Mesenchymal stem cell (in vitro differentiated cells and primary cell): Measurements from ENCODE around the gene C2orf68.

Source experiments
- DNase-seq: peaks from one replicate; pipeline ENCODE4 v3.0.0-alpha.2; 2013
- H2AFZ ChIP-seq: one replicate; pipeline ENCODE4 v1.6.1; 2013; ENCODE audit warnings: low read depth, mild to moderate bottlenecking, control low read depth, inconsistent platforms, low read length, moderate library complexity
- H2AK5ac ChIP-seq: 2 replicates; pipeline ENCODE4 v1.6.1; 2013; ENCODE audit warnings: low read length, moderate library complexity, mild to moderate bottlenecking, inconsistent platforms; ENCODE audit not compliant: severe bottlenecking
- H2BK120ac ChIP-seq: one replicate; pipeline ENCODE4 v1.6.1; 2013; ENCODE audit warnings: low read depth, mild to moderate bottlenecking, inconsistent platforms, low read length, moderate library complexity
- H2BK12ac ChIP-seq, 2 experiments: one replicate each; pipeline ENCODE4 v1.6.1; 2013; ENCODE audit warnings: inconsistent platforms in 2 of 2, low read length in 2 of 2, mild to moderate bottlenecking in 2 of 2, moderate library complexity in 2 of 2, control low read depth in 1 of 2
- H2BK15ac ChIP-seq: one replicate; pipeline ENCODE4 v1.6.1; 2013; ENCODE audit warnings: mild to moderate bottlenecking, low read depth, inconsistent platforms; ENCODE audit not compliant: poor library complexity, severe bottlenecking
- H2BK5ac ChIP-seq: 2 replicates; pipeline ENCODE4 v1.6.1; 2013; ENCODE audit warnings: low read depth, mild to moderate bottlenecking, low read length, control low read depth, inconsistent platforms; ENCODE audit not compliant: poor library complexity, severe bottlenecking
- H3K14ac ChIP-seq, 2 experiments: one replicate each; pipeline ENCODE4 v1.6.1; 2013; ENCODE audit warnings: inconsistent platforms in 2 of 2, low read length in 2 of 2, control low read depth in 1 of 2, mild to moderate bottlenecking in 1 of 2, moderate library complexity in 1 of 2
- H3K18ac ChIP-seq, 2 experiments: one replicate each; pipeline ENCODE4 v1.6.1; 2013; ENCODE audit warnings: inconsistent platforms in 2 of 2, low read length in 2 of 2, control low read depth in 1 of 2, low read depth in 1 of 2, mild to moderate bottlenecking in 1 of 2
- H3K23ac ChIP-seq, 2 experiments: one replicate each; pipeline ENCODE4 v1.6.1; 2013; ENCODE audit warnings: inconsistent platforms in 2 of 2, low read length in 2 of 2, mild to moderate bottlenecking in 2 of 2, moderate library complexity in 2 of 2, control low read depth in 1 of 2
- H3K27ac ChIP-seq: 2 replicates; pipeline ENCODE4 v1.5.1; 2013; ENCODE audit warnings: mild to moderate bottlenecking, moderate library complexity, low read length, control low read depth, inconsistent platforms; ENCODE audit not compliant: poor library complexity, severe bottlenecking
- H3K27me3 ChIP-seq, 2 experiments: 2 replicates each; pipeline versions ENCODE4 v1.6.1 to v1.7.0; 2013; ENCODE audit warnings: low read length in 2 of 2, mild to moderate bottlenecking in 2 of 2, moderate library complexity in 2 of 2, control low read depth in 1 of 2, inconsistent platforms in 1 of 2; ENCODE audit not compliant: control insufficient read depth in 1 of 2, insufficient read depth in 1 of 2
- H3K36me3 ChIP-seq, 2 experiments: 2 replicates each; pipeline versions ENCODE4 v1.6.1 to v1.7.0; 2013; ENCODE audit warnings: low read length in 2 of 2, control low read depth in 1 of 2, inconsistent platforms in 1 of 2, low read depth in 1 of 2, mild to moderate bottlenecking in 1 of 2; ENCODE audit not compliant: insufficient read depth in 2 of 2, control insufficient read depth in 1 of 2
- H3K4ac ChIP-seq, 2 experiments: one replicate each; pipeline ENCODE4 v1.6.1; 2013; ENCODE audit warnings: inconsistent platforms in 2 of 2, low read length in 2 of 2, mild to moderate bottlenecking in 2 of 2, moderate library complexity in 2 of 2, control low read depth in 1 of 2, low read depth in 1 of 2
- H3K4me1 ChIP-seq: 2 replicates; pipeline ENCODE4 v1.6.1; 2013; ENCODE audit warnings: low read depth, low read length, control low read depth; ENCODE audit not compliant: control insufficient read depth, insufficient read depth
- H3K4me2 ChIP-seq: 2 replicates; pipeline ENCODE4 v1.6.1; 2013; ENCODE audit warnings: low read length, mild to moderate bottlenecking, inconsistent platforms; ENCODE audit not compliant: poor library complexity, severe bottlenecking
- H3K4me3 ChIP-seq, 2 experiments: 2 replicates each; pipeline versions ENCODE4 v1.5.1 to v1.7.0; 2013; ENCODE audit warnings: low read length in 2 of 2, mild to moderate bottlenecking in 2 of 2, control low read depth in 1 of 2, low read depth in 1 of 2; ENCODE audit not compliant: insufficient read depth in 1 of 2
- H3K79me1 ChIP-seq: replicated peaks from 2 replicates; pipeline ENCODE4 v1.6.1; 2013; ENCODE audit warnings: mild to moderate bottlenecking, control low read depth, low read length, inconsistent platforms; ENCODE audit not compliant: poor library complexity, severe bottlenecking
- H3K9ac ChIP-seq: 2 replicates; pipeline ENCODE4 v1.7.0; 2013; ENCODE audit warnings: mild to moderate bottlenecking, low read length, moderate library complexity
- H3K9me3 ChIP-seq: 2 replicates; pipeline ENCODE4 v1.7.0; 2013; ENCODE audit warnings: mild to moderate bottlenecking, low read length; ENCODE audit not compliant: control insufficient read depth
- H4K8ac ChIP-seq: one replicate; pipeline ENCODE4 v1.6.1; 2013; ENCODE audit warnings: inconsistent platforms, mild to moderate bottlenecking, low read length, moderate library complexity
- H4K91ac ChIP-seq: one replicate; pipeline ENCODE4 v1.6.1; 2013; ENCODE audit warnings: mild to moderate bottlenecking, low read length, inconsistent platforms
- WGBS: methylation state at CpG from one replicate; pipeline ENCODE4 v1.1.7; 2013; ENCODE audit warnings: mixed read lengths; 5-methylcytosine and 5-hydroxymethylcytosine counted together

Gene C2orf68

GRCh38 chr2:85613717-85614515, 2.0 kb upstream of the C2orf68 start:
- H4K91ac ChIP-seq = no peak overlapping the region

GRCh38 chr2:85611217-85611704, 605 bp downstream of the C2orf68 start:
- no peak overlapping the region for H3K27ac ChIP-seq
- WGBS = 13% methylated on average over 24 of the region's 24 CpGs
- peak overlapping the region in 1 of 2 experiments; percentile 99 for H3K23ac ChIP-seq
- H3K18ac ChIP-seq = peak overlapping the region; percentile 49 to 88
- H2AK5ac ChIP-seq = no peak overlapping the region
- peak; percentile 23 for DNase-seq
- H4K91ac ChIP-seq = peak overlapping the region; percentile 74
- peaks cover 18 to 33% of the 10 kb centered on the region in 2 experiments for H3K36me3 ChIP-seq
- H2BK120ac ChIP-seq = peak overlapping the region; percentile 45
- peak overlapping the region; percentile 95 for H4K8ac ChIP-seq
- no peak overlapping the region for H2BK5ac ChIP-seq
- no peaks in the 10 kb centered on the region for H3K27me3 ChIP-seq
- H2BK15ac ChIP-seq = no peak overlapping the region
- peak overlapping the region; percentile 95 for H2AFZ ChIP-seq
- H3K4ac ChIP-seq = peak overlapping the region; percentile 92 to 98
- peak overlapping the region; percentile 95 for H3K4me2 ChIP-seq
- H3K4me3 ChIP-seq = peak overlapping the region; percentile 94
- peak overlapping the region in 1 of 2 experiments; percentile 68 for H2BK12ac ChIP-seq
- H3K79me1 ChIP-seq = peaks cover 8% of the 10 kb centered on the region
- H3K4me1 ChIP-seq = peaks cover 9% of the 10 kb centered on the region
- H3K14ac ChIP-seq = peak overlapping the region in 1 of 2 experiments; percentile 95
- H3K9ac ChIP-seq = peak overlapping the region; percentile 90
- no peaks in the 10 kb centered on the region for H3K9me3 ChIP-seq

More at GRCh38 chr2:85613717-85614515, 2.0 kb upstream of the C2orf68 start:
- no peak for DNase-seq
- H4K8ac ChIP-seq = no peak overlapping the region
- no peak overlapping the region for H3K4me2 ChIP-seq
- H2BK5ac ChIP-seq = no peak overlapping the region
- peaks cover 11 to 17% of the 10 kb centered on the region in 2 experiments for H3K36me3 ChIP-seq
- H2AK5ac ChIP-seq = no peak overlapping the region
- no peak overlapping the region for H2BK12ac ChIP-seq
- no peak overlapping the region for H3K18ac ChIP-seq
- no peak overlapping the region for H3K27ac ChIP-seq
- no peak overlapping the region for H3K23ac ChIP-seq
- H3K79me1 ChIP-seq = peaks cover 6% of the 10 kb centered on the region
- H3K9ac ChIP-seq = no peak overlapping the region
- H2BK15ac ChIP-seq = no peak overlapping the region
- no peak overlapping the region for H2AFZ ChIP-seq
- H3K4me1 ChIP-seq = peaks cover 14% of the 10 kb centered on the region
- no peaks in the 10 kb centered on the region for H3K9me3 ChIP-seq
- H3K27me3 ChIP-seq = no peaks in the 10 kb centered on the region
- no peak overlapping the region for H3K4me3 ChIP-seq
- H3K14ac ChIP-seq = no peak overlapping the region
- no peak overlapping the region for H2BK120ac ChIP-seq
- 95% methylated on average over 9 of the region's 10 CpGs for WGBS
- H3K4ac ChIP-seq = no peak overlapping the region

- Histone ChIP-seq H4K91ac (no peak overlapping the region), H2BK120ac (no peak overlapping the region), H3K36me3 (peaks cover 18 to 42% of the 10 kb centered on the region in 2 experiments), H3K9ac (peak overlapping the region; percentile 15), H2AK5ac (peak overlapping the region; percentile 34), H3K18ac (no peak overlapping the region), H3K4me2 (no peak overlapping the region), H3K4me3 (no peak overlapping the region), H3K4ac (no peak overlapping the region), H2BK15ac (no peak overlapping the region), H4K8ac (no peak overlapping the region), H3K9me3 (no peaks in the 10 kb centered on the region), H3K14ac (no peak overlapping the region), H3K27ac (no peak overlapping the region), H3K4me1 (peaks cover 21% of the 10 kb centered on the region), H3K79me1 (peaks cover 11% of the 10 kb centered on the region), H3K27me3 (no peaks in the 10 kb centered on the region), H3K23ac (no peak overlapping the region), H2BK12ac (no peak overlapping the region), H2BK5ac (no peak overlapping the region), H2AFZ (no peak overlapping the region)
- no peak for DNase-seq
- 95% methylated on average over 9 of the region's 9 CpGs for WGBS
Observed at GRCh38 chr2:85607268-85608215, 4.3 kb downstream of the C2orf68 start.
